ENCODE results near the gene ST8SIA4.
"Not testable (repeated sequence)": the region's sequence is repeated elsewhere in the genome, so short reads cannot be mapped to it uniquely, and the experiment has no call there.

Gene ST8SIA4

DNA sequence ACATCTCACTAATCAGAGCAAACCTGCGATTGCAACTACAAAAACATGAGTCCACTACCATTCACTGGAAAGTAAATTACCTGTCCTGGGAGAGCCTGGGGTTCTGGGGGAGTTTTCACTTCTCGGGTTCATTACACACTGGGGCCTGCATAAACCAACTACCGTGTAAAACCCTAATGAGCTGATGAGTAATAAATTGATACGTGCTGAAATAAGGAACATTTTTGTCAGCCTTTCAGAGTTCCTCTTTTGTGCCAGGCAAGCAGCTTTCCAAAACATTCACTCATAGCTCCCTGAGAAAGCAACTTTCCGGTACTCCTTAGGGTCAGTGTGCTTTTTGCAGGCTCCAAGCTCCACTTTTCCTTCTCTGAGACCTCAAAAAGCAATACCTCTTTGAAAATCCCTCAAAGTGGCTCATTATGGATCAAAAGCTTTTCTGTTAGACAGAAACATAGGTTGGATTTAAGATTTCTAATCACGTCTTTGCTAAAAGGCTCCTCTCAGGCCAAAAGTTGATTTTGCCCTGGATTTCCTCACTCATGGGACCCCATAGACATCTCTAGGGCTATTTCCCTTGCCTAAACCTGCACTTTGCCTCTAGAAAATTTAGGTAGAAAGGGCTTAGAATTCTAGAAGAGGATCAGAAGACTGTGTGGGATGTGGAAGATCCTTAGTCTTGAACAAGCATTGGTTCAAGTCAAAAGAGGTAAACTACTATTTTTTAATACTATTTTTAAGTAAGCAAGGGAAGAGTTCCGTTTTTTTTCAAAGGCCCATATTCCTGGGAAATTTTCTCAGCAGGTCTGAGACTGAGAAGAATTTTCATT, 74.8 kb downstream of the ST8SIA4 start:
- DNase-seq (ENCODE audit: low read depth in 2 of 2): no peak

DNA sequence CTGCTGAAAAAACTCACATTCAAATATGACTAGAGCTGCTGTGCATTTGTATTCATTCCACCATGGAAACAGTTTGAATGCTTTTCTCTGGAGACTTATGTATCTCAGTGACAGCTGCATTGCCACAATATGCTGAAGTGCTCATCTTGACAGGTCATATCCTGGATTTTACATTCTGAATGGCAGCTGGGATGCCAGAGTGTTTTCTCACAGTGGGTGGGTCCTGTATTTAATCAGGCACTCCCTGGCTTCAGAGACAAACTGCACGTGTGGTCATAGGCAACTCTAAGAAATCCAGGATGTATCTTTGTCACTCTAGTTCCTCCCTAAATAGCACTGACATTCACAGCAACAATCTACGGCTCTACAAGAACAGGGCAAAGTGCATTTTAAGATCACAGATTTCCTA, 75.6 kb downstream of the ST8SIA4 start:
- no peak for DNase-seq (ENCODE audit: low read depth in 2 of 2)

DNA sequence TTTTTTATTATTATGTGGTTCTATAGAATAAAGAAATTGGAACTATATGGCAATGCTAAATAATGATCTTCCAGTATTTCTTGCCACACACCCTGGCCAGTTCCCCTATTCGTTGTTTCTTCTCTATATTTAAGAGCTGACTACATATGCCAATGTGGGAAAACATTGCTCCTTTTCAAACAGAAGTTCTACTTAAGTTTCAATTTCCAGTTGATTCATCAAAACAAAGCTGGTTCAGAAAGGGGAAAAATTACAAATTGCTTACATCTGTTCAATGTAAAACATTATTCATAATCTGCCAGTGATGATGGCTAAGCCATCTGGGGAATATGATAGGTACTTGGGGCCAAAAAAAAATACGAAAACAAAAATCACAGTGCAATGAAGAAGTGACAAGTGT, 76.9 kb downstream of the ST8SIA4 start:
- DNase-seq (ENCODE audit: low read depth in 2 of 2): no peak

DNA sequence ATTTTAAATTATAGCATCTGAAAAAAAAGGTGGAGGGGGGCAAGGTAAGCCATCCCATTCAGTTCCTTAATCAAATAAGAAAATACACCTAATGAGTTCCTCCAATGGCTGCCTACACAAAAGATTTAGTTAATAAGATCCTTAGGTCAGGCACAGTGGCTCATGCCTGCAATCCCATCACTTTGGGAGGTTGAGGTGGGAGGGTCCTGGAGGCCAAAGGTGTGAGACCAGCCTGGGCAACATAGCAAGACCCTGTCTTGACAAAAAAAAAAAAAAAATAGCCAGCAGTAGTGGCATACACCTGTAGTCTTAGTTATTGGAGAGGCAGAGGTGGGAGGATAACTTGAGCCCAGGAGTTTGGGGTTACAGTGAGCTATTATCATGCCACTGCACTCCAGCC, 78.4 kb downstream of the ST8SIA4 start:
- no peak for DNase-seq (ENCODE audit: low read depth in 2 of 2)

DNA sequence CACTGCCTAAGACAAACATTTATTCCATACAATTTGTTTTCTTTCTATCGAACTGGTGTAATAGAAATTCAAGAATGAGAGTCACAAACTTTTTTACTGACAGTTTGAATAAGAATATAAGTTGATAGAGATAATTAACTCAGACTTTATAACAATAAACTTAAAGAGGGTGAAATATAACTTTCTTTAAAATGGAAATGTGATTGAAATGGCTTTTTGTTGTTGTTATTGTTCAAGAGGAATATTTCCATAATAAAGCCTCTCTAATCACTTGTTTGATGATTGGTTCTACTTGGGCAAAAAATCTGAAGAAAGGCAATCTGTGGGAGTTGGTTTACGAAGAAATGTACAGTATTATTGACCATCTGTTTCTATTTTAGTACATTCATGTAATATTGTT, 79.3 kb downstream of the ST8SIA4 start:
- no peak for DNase-seq (ENCODE audit: low read depth in 2 of 2)

DNA sequence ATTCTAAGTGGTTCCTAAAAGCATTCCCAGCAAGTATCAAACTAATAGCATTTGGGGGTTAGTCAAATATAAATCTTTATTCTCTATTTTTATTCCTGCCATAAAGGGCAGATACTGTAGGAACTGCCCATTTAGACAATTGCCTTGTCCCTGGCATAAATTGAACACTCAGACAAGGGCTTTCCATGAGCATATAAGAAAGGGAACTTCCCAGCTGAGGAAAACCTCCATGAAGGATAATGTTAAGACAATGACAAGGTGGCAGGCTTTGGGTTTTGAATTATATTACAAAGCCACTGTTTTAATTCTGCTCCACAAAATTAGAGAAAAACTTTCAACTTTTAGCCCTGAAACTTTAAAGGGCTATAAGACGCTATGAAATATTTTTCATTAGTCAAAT, 81.3 kb downstream of the ST8SIA4 start:
- no peak for DNase-seq (ENCODE audit: low read depth in 2 of 2)

DNA sequence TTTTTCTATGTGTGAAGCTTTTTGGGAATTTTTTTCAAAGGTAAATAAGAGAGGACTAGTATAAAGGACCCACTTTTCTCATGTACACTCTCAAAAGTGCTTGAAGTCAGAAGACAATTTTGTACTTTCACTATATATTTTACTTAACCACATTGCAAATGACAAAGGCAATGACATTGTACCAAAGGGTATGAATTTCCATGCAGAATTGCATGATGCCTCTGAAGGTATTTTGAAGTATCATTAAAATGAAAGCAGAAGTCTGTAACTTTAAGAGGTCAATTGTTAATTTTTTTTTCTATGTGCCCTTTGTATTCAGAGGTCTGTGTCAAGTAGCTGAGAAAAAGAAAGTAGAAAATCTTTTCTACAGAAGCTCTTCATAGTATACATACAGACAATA, 84.7 kb downstream of the ST8SIA4 start:
- no peak for DNase-seq (ENCODE audit: low read depth in 2 of 2)

DNA sequence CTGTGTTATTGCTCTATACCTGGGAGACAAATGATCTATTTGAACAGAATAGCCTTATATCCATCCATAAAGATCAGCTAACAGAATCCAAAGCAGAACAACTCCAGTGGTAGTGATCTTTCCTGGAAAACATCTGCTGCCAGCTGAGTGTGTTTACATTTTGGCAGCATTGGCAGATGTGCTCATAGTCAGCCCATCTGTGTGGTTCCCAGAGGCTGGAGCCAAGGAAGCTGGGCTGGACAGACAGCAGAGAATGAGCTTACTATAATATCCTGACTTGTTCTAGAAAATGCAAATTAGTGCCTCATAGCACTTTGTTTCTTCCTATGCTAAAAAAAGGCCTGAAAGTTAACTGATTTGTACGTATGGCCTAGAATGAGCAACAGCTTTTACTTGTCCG, 99.7 kb downstream of the ST8SIA4 start:
- DNase-seq (ENCODE audit: low read depth in 2 of 2): no peak

DNA sequence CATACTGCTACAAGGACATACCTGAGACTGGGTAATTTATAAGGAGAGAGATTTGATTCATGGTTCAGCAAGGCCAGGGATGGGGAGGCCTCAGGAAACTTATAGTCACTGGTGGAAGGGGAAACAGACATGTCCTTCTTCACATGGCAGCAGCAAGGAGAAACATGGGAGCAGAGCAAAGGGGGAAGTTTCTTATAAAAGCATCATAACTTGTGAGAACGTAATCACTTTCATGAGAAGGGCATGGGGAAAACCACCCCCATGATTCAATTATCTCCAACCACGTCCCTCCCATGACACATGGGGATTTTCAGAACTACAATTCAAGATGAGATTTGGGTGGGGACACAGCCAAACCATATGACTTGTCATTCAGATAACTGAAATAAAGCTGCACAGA, 100.9 kb downstream of the ST8SIA4 start:
- DNase-seq (ENCODE audit: low read depth in 2 of 2): no peak

DNA sequence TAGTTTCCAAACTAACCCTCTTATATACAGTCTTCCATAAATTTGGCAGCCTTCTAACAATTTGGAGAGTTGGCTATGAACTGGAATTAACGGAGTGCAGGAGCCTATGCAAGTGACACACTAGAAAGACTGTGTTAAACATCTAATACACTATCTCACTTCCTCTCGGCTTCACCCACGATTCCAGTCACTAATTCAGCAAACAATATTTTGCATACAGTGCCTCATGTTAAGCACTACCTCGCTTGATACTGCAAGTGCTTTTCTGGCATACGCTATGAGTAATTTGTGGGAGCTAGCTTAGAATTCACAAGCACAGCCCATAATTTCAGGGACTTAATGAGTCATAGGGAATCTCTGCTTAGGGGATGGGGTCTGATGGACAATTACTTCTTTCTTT, 102.5 kb downstream of the ST8SIA4 start:
- DNase-seq (ENCODE audit: low read depth in 2 of 2): no peak

DNA sequence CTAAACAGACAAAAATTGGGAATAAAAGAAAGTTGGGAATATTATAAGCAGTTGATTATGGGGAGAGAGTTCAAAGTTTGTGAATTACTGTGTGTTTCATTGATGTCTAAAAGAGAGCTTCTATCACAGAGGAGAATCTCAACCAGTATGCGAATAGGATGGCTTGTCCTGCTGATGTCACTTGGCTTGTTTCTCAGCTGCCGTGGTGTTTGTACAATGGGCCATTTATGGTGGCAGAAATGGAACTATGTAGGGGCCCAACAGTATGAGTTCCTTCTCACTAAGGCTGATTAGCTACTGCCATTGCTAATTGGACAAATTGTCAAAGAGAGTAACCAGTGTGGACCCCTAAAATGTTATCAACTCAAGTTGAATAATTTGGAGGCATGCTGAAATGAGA, 103.9 kb downstream of the ST8SIA4 start:
- DNase-seq (ENCODE audit: low read depth in 2 of 2): no peak

DNA sequence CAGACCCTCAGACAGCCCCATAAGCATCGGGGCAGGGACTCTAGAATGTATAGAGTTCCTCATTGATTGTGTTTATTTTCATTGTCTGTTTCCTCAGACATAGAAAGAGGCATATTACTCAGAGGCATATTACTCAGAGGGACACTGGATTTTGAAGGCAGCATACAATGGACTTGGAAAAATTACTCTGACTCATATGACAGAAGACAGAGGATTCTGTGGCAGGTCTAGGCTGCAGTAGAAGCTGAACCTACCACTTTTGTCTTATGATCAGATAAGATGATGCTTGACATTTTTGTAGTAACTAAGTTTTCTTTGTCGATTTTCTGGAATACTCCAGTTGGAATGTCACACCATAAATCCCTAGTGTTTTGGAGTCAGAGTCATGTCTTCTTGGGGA, 105.2 kb downstream of the ST8SIA4 start:
- no peak for DNase-seq (ENCODE audit: low read depth in 2 of 2)

DNA sequence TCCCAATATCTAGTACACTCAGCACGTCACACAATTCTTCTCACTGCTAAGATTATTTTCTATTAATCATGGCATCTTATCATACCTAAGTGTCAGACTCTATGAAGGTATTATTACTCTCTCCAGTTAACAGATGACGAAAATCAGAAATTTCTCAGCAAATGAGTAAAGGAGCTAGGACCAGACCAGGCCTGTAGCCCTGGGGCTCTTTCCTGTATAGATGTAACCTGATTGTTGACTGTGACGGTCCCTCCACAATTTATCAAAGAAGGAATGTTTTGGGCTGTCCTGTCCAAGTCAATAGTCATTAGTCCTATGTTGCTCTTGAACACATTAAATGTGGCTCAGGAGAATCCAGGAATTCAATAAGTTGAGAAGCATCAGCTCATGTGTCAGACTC, 106.2 kb downstream of the ST8SIA4 start:
- no peak for DNase-seq (ENCODE audit: low read depth in 2 of 2)

DNA sequence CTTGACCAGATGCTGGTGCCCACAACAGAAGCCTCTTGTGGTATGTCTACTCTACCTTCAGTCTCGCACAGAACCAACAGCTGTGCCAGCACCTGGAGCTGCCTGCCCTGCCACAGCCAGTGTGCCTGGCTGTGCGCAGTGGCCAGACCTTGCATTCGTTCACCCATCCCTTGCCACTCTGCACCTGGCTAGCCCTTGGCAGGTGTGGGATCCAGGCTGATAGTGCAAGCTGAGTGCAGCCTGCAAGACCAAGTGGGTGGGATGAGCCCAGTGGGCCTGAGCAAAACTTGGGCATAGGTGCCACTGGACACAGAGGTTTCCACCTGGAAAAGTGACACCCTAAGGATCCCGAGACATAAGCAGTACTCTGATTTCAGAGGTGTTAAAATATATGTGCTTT, 108.2 kb downstream of the ST8SIA4 start:
- no peak for DNase-seq (ENCODE audit: low read depth in 2 of 2)

DNA sequence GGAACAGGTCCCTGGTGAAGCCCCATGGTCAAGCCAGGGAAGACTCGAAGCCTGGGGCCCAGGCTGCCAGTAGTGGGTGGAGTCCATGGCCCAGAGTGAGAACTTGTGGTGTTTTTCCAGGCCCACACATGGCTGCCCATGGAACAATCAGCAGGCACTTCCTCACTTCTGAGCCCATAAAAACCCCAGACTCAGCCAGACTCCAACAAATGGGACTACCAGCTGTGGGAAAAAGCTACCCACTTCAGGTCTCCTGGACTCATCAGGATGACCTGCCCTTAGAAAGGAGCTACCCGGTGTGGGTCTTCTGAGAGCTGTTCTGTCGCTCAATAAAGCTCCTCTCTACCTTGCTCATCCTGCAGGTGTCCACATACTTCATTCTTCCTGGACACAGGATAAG, 108.9 kb downstream of the ST8SIA4 start:
- no peak for DNase-seq (ENCODE audit: low read depth in 2 of 2)

DNA sequence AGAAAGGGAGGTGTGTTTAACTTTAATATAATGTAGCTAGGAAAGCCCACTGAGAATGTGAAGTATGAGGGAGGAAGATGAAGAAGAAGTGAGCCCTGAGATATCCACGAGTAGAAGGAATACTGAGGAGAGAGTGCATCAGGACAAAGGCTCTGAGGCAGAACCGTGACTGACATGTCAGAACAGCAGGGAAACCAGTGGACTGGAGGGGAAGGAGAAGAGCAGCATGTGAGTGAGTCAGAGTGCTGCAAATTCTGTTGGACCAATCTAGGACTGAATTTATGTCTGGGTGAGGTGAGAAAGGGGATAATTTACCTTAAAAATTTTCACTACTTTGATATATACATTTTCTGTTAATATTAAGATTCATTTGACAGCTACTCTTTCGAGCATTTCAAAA, 110.3 kb downstream of the ST8SIA4 start:
- DNase-seq (ENCODE audit: low read depth in 2 of 2): no peak

DNA sequence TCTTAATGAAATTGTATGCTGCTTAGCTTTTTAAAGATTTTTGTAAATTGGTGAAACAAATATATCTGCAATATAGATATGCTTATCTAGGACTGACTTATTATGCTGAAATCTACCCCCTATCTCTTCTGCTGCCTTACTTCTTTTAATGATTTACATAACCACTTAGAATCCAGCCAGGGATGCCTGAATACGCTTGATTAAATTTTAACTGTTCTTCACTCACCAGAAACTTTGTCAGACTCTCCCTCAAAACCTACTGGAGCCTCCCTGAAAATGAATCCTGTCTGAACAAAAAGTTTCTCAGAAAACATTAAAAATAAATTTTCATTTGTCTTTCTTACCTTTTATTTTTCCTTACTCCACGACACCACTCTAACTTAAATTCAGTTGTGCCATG, 111.7 kb downstream of the ST8SIA4 start:
- no peak for DNase-seq (ENCODE audit: low read depth in 2 of 2)

DNA sequence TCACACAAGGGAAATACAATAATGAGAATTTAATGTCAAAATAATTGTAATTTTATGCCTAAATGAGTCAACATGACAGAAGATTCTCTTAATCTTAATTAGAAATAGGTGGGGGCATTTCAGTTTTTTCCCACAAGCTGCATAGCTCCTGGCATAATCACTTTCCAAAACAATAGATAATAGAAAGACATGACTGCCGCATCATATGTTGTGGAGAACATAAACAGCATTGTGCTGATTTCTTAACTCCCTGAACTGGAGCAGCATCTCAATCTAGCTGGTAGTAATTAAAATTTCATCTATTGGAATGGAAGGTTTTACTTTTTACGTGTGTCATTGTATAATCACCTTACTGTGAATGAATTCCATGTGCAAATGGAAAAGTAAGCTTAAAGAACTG, 112.1 kb downstream of the ST8SIA4 start:
- DNase-seq (ENCODE audit: low read depth in 2 of 2): no peak

DNA sequence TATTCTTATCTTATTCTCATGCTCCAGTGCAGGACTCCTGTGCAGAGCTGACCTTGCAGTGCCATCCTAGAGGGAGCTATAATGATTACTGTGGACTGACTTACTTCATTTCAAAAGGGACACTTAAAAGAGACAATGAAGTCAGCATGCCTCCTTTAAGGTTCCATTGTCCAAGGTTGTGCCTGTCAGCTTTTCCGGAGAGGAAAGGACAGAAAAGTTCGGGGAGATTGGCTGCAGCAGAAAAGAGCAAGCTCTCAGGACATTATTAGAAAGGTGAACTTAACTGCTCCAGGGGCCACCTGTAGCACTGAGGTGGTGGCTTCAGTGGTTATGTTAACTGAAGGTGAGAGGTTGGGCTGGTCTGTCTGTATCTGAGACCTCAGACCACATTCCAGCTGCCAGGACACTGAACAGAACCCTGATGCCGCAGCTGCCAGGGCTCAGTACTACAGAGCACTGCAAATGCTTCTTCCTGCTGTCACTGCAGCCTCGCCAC, 112.9 kb downstream of the ST8SIA4 start:
- DNase-seq (ENCODE audit: low read depth in 2 of 2): no peak

DNA sequence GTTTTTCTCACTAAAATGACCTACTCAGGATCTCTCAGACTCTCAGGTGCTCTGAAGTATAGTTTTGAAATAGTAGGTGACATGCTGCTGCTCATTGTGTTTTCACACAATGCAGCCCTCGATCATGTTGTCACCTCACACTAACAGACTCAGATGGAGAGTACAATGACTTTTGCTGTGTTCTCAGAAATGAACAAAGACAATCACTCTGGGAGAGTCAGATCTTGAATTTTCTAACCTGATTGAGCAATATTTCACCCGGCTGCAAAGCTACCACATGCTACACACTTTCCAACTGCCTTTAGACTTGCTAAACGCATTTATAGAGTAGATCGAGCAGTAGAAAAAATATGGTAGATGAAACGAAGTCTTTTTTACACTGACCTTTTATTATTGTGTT, 113.4 kb downstream of the ST8SIA4 start:
- no peak for DNase-seq (ENCODE audit: low read depth in 2 of 2)

DNA sequence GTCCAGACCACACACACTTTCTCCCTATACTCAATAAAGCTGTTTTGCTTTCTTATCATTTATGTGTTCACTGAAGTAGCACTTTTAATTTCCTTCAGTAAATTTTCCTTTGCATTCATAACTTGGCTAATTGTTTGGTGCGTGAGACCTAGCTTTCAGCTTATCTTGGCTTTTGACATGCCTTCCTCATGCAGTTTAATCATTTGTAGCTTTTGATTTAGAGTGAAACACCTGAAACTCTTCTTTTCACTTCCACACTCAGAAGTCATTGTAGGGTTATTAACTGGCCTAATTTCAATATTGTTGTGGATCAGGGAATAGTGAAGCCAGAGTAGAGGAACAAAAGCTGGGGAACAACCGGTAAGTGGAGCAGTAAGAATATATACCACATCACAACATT, 114.7 kb downstream of the ST8SIA4 start:
- no peak for DNase-seq (ENCODE audit: low read depth in 2 of 2)

DNA sequence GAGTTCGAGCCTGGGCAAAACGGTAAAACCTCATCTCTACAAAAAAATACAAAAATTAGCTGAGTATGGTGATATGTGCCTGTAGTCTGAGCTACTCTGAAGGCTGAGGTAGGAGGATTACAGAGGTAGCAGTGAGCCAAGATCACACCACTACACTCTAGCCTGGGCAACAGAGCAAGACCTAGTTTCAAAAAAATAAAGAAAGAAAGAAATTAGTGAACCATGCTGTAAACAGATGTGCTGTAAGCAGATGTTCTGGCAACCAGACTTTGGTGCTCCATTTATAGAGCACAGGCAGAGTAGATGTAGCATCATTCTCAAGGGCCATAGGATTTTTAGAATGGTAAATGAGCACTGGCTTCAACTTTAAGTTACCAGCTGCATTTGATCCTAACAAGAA, 115.4 kb downstream of the ST8SIA4 start:
- DNase-seq (ENCODE audit: low read depth in 2 of 2): no peak

DNA sequence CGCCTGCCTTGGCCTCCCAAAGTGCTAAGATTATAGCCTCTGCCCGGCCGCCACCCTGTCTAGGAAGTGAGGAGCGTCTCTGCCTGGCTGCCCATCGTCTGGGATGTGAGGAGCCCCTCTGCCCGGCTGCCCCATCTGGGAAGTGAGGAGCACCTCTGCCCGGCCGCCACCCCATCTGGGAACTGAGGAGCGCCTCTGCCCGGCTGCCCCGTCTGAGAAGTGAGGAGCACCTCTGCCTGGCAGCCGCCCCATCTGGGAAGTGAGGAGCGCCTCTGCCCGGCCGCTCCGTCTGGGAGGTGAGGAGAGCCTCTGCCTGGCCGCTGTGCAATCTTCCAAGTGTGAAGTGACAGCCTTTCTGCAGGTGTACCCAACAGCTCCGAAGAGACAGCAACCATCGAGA, 117.5 kb downstream of the ST8SIA4 start:
- not testable (repeated sequence) for DNase-seq (ENCODE audit: low read depth in 2 of 2)

DNA sequence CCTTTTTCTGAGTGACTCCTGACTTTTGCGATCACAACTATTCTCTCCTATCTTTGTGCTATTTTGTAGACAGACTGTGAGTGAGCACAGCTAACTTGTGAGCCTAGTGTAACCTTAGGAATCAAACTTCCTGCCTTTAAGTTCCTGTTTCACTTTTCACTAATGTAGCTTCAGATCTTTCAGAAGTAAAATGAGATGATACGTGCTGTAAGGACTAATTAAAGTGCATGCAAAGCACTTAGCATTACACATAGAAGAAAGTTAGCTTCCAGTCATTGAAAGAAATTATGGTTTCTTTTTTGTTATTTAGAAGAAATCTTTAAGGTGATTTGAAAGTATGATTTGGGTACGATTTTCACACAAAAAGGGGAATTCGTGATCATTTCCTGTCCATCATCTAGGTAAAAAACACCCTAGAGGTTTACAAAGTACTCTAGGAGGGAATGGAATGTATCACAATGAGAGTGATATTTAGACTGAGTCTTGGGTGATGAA, 122.7 kb downstream of the ST8SIA4 start:
- no peak for DNase-seq (ENCODE audit: low read depth in 2 of 2)
